Measurements from ENCODE around the gene JPH4. TPM values are rescaled to one million over a fixed set of nuclear protein-coding genes. Genes with fewer than 3 reads are reported as not detected.

The JPH4 gene
- total RNA-seq, 1 donor from 2014 or later = 0.20 TPM

DNA sequence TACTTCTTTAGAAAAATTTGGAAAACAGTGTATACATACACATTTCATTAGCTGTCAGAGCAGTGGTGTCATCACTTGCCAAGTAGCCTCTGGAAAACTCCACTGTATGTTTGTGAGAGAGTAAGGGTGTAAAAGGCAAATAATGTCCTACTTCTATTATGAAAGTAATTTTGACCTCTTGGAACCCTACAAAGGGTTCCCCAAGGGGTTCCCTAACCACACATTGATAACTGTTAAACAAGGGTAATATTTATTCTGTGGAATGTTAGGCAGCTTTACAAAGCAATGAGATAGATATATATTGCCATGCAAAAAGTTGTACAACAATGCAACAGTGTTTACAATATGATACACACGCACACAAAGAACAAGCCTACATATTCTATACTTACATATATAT lies 38.9 kb upstream of the JPH4 start:
- TF ChIP-seq, protein P1, sequence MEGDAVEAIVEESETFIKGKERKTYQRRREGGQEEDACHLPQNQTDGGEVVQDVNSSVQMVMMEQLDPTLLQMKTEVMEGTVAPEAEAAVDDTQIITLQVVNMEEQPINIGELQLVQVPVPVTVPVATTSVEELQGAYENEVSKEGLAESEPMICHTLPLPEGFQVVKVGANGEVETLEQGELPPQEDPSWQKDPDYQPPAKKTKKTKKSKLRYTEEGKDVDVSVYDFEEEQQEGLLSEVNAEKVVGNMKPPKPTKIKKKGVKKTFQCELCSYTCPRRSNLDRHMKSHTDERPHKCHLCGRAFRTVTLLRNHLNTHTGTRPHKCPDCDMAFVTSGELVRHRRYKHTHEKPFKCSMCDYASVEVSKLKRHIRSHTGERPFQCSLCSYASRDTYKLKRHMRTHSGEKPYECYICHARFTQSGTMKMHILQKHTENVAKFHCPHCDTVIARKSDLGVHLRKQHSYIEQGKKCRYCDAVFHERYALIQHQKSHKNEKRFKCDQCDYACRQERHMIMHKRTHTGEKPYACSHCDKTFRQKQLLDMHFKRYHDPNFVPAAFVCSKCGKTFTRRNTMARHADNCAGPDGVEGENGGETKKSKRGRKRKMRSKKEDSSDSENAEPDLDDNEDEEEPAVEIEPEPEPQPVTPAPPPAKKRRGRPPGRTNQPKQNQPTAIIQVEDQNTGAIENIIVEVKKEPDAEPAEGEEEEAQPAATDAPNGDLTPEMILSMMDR (IDR thresholded peaks at IDR 0.05) = no peak
- H3K4me3 Mint-ChIP-seq (ENCODE audit: unreplicated experiment) = no peak overlapping the region
- H3K4me1 Mint-ChIP-seq (ENCODE audit: low read depth) = no peaks in the 10 kb centered on the region
- DNase-seq (ENCODE audit: low spot score) = no peak
- H3K36me3 Mint-ChIP-seq (ENCODE audit: low read depth) = no peaks in the 10 kb centered on the region
- H3K27me3 Mint-ChIP-seq (ENCODE audit: low read depth) = peaks cover 50% of the 10 kb centered on the region
- no peaks in the 10 kb centered on the region for H3K9me3 Mint-ChIP-seq (ENCODE audit: low read depth)
- no peak overlapping the region for H3K27ac Mint-ChIP-seq (ENCODE audit: unreplicated experiment)

DNA sequence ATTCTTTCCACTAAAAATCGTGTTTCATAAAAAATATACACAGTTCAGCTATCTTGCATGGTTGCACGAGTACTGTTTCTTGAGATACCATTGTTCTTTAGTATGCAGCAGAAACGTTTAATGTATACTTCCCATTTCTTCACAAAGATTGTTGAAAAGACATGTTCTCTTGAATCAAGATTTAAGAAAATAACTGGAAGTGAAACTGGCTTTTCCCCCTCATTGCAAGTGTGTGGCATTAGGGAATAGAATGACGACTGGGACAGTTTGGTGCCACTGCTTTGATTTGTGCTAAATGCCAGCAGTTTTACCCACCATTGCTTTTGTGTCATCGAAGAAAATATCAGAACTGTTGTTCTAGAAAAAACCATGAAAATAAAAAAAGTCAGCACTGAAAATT lies 37.3 kb upstream of the JPH4 start:
- Mint-ChIP-seq H3K9me3 (ENCODE audit: low read depth) (no peaks in the 10 kb centered on the region), H3K27ac (ENCODE audit: unreplicated experiment) (no peak overlapping the region), H3K4me1 (ENCODE audit: low read depth) (no peaks in the 10 kb centered on the region)

DNA sequence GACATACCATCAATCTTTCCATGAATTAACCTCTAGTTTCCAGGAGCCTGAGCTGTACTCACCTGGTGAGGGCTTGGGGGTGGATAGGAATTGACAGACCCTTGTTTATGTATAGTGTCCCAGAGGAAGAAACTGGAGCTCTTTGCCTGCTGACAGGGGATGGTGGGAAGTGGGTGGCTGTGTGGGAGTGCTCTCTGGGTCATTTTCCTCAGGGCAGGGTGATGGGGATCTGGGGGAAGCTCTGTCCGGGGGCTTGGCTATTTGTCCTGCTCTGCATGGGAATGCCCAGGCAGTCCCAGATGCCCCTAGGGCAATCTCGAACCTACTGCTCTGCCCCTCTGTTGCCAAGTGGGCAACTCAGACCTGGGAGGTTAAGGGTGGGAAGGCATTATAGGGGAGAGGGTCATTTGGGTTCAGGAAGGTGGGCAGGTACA lies 35.8 kb upstream of the JPH4 start:
- TF ChIP-seq, protein P1 (IDR thresholded peaks at IDR 0.05) = no peak
- no peak for DNase-seq (ENCODE audit: low spot score)
- H3K4me1 Mint-ChIP-seq (ENCODE audit: low read depth) = no peaks in the 10 kb centered on the region
- H3K4me3 Mint-ChIP-seq (ENCODE audit: unreplicated experiment) = no peak overlapping the region
- peaks cover 45% of the 10 kb centered on the region for H3K27me3 Mint-ChIP-seq (ENCODE audit: low read depth)
- no peaks in the 10 kb centered on the region for H3K9me3 Mint-ChIP-seq (ENCODE audit: low read depth)
- H3K27ac Mint-ChIP-seq (ENCODE audit: unreplicated experiment) = no peak overlapping the region
- H3K36me3 Mint-ChIP-seq (ENCODE audit: low read depth) = no peaks in the 10 kb centered on the region

More for the DNA sequence above, 37.3 kb upstream of the JPH4 start:
- peaks cover 55% of the 10 kb centered on the region for H3K27me3 Mint-ChIP-seq (ENCODE audit: low read depth)
- no peak overlapping the region for H3K4me3 Mint-ChIP-seq (ENCODE audit: unreplicated experiment)
- no peak for DNase-seq (ENCODE audit: low spot score)
- TF ChIP-seq, protein P1 (IDR thresholded peaks at IDR 0.05) = no peak
- no peaks in the 10 kb centered on the region for H3K36me3 Mint-ChIP-seq (ENCODE audit: low read depth)

DNA sequence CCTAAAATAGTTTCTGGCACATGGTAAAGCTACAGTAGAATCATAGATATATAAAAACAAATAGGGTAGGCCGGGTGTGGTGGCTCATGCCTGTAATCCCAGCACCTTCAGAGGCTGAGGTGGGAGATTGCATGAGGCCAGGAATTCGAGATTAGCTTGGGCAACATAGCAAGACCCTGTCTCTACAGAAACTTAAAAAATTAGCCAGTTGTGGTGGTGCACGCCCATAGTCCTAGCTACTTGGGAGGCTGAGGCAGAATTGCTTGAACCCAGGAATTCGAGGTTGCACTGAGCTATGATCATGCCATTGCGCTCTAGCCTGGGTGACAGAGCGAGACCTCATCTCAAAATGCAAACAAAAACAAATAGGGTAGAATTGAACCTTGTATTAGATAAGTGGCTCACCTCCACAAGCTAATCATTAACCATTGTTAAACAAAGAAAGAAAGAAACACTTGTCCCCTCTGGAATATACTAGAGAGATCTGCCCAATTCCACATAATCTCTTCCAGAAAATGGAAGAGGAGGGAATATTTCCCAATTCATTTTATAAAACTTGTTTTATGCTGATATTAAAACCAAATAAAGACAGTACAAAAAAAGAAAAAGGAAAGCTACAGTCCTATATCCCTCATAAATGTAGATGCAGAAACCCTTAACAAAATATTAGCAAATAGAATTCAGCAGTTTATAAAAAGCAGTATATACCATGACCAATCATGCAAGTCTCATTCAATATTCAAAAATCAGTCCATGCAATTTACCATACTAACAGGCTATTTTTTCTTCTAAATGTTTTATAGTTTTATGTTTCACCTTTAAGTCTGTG lies 34.9 kb upstream of the JPH4 start:
- Mint-ChIP-seq H3K27me3 (ENCODE audit: low read depth) (peaks cover 42% of the 10 kb centered on the region), H3K27ac (ENCODE audit: unreplicated experiment) (no peak overlapping the region), H3K36me3 (ENCODE audit: low read depth) (no peaks in the 10 kb centered on the region), H3K4me3 (ENCODE audit: unreplicated experiment) (no peak overlapping the region), H3K9me3 (ENCODE audit: low read depth) (no peaks in the 10 kb centered on the region), H3K4me1 (ENCODE audit: low read depth) (no peaks in the 10 kb centered on the region)
- TF ChIP-seq, protein P1 (IDR thresholded peaks at IDR 0.05) = no peak
- no peak for DNase-seq (ENCODE audit: low spot score)

DNA sequence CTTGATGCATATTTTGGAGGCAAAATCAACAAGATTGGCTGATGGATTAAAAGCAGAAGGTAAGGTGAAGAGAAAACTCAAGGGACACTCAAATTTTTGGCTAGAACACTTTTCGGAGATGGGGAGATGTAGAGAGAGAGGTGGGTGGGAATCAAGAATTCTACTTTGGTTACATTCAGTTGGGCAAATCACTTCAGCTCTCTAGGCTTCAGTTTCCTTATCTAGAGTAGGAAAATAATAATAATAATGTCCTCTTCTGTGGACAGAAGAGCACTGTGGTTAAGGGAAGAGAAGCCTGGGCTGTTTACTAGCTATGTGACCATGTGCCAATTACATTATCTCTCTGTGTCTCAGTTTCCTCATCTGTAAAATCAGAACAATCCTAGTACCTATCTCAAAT lies 34.2 kb upstream of the JPH4 start:
- TF ChIP-seq, protein P1 (IDR thresholded peaks at IDR 0.05) = no peak
- H3K4me3 Mint-ChIP-seq (ENCODE audit: unreplicated experiment) = no peak overlapping the region
- DNase-seq (ENCODE audit: low spot score) = no peak
- no peak overlapping the region for H3K27ac Mint-ChIP-seq (ENCODE audit: unreplicated experiment)
- no peaks in the 10 kb centered on the region for H3K9me3 Mint-ChIP-seq (ENCODE audit: low read depth)
- H3K4me1 Mint-ChIP-seq (ENCODE audit: low read depth) = no peaks in the 10 kb centered on the region
- no peaks in the 10 kb centered on the region for H3K36me3 Mint-ChIP-seq (ENCODE audit: low read depth)
- peaks cover 37% of the 10 kb centered on the region for H3K27me3 Mint-ChIP-seq (ENCODE audit: low read depth)
